ENCODE data around the gene PSMC5. TPM values are rescaled to one million over a fixed set of nuclear protein-coding genes. Genes with fewer than 3 reads are reported as not detected.
A peak's percentile ranks its signal among the peaks of the same experiment; 100 is the strongest.

The PSMC5 gene
- total and polyA plus RNA-seq, 10 of the 15 experiments (the other 5 are each of a cell fraction or from before 2014, with no cell fraction given) = 55.0 to 266 (median 148) TPM

DNA sequence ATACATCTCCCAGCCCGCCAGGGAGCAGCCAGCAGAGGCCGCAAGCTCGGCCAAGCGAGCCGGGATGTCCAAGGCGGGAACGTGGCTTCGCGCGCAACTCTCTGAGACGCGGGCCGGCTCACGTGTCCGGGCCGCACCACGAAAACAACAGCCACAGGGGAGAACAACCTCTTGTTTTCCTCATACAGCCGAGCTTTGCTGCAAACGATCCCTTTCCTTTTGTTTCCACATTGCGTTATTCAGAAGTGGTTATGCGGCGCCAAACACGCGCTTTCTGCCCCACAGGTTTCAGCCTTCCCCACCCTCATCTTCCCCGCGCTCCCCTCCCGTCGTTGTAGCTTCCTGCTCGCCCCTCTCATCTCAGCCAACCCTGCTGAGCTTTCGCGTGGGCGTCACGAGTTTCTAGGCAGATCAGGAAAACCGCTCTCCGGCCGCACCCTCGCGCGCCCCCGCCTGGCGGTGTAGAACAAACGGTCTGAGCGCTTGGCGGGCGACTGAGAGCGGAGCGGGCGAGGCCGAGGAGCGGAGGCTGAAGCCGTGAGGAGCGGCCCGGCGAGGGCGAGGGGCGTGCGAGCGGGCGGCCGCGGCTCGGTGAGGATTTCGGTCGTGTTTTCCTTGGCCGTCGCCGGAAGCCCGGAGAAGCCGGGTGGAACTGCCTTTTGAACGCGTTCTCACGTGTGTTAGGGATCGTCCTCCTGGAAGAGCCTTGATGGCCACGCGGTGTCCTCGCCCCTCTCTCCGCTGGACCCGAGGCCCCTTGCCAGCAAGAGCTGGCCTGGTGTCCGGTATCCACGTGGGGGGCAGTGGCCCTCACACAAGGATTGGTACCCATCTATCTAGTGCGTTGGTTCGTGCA, 21.8 kb downstream of the PSMC5 start (continued):
- TF ChIP-seq, protein P1, sequence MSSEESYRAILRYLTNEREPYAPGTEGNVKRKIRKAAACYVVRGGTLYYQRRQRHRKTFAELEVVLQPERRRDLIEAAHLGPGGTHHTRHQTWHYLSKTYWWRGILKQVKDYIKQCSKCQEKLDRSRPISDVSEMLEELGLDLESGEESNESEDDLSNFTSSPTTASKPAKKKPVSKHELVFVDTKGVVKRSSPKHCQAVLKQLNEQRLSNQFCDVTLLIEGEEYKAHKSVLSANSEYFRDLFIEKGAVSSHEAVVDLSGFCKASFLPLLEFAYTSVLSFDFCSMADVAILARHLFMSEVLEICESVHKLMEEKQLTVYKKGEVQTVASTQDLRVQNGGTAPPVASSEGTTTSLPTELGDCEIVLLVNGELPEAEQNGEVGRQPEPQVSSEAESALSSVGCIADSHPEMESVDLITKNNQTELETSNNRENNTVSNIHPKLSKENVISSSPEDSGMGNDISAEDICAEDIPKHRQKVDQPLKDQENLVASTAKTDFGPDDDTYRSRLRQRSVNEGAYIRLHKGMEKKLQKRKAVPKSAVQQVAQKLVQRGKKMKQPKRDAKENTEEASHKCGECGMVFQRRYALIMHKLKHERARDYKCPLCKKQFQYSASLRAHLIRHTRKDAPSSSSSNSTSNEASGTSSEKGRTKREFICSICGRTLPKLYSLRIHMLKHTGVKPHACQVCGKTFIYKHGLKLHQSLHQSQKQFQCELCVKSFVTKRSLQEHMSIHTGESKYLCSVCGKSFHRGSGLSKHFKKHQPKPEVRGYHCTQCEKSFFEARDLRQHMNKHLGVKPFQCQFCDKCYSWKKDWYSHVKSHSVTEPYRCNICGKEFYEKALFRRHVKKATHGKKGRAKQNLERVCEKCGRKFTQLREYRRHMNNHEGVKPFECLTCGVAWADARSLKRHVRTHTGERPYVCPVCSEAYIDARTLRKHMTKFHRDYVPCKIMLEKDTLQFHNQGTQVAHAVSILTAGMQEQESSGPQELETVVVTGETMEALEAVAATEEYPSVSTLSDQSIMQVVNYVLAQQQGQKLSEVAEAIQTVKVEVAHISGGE (CRISPR knock-in tag; IDR thresholded peaks at IDR 0.05) = no peak
- TF ChIP-seq GATAD2B (conservative IDR thresholded peaks at IDR 0.05; ENCODE audit: low read depth) (peak; percentile 21; the same call in 1 of the 2 replicates), SMAD5 (IDR thresholded peaks at IDR 0.05; ENCODE audit: low read depth) (no peak), POLR2A (IDR thresholded peaks at IDR 0.05; ENCODE audit: low read depth, low read length) (0 out of 2 replicates have a peak, but pooled peaks have one; percentile 36), POLR2AphosphoS5 (IDR thresholded peaks at IDR 0.05; ENCODE audit: low read length) (no peak), CHD4 (IDR thresholded peaks at IDR 0.05) (no peak), PAX5 (IDR thresholded peaks at IDR 0.05; ENCODE audit: borderline replicate concordance, low read depth, low read length) (0 out of 2 replicates have a peak, but pooled peaks have one; percentile 16), NFXL1 (IDR thresholded peaks at IDR 0.05; ENCODE audit: borderline replicate concordance) (no peak), SREBF1 (IDR thresholded peaks at IDR 0.05; ENCODE audit: low read length) (peak; percentile 97), SUPT20H (IDR thresholded peaks at IDR 0.05; ENCODE audit: borderline replicate concordance, control insufficient read depth, low read depth, low read length) (no peak), FOXM1 (IDR thresholded peaks at IDR 0.05; ENCODE audit: low read depth, low read length) (peak; percentile 69), CBX3 (IDR thresholded peaks at IDR 0.05; ENCODE audit: borderline replicate concordance, low read depth) (no peak), EED (IDR thresholded peaks at IDR 0.05; ENCODE audit: low read depth) (no peak), ATF3 (IDR thresholded peaks at IDR 0.05; ENCODE audit: borderline replicate concordance, extremely low read depth, low read depth, low read length) (0 out of 2 replicates have a peak, but pooled peaks have one; percentile 8), HDGF (IDR thresholded peaks at IDR 0.05) (no peak; the same call in 1 of the 2 replicates)
- TF ChIP-seq, protein P2, sequence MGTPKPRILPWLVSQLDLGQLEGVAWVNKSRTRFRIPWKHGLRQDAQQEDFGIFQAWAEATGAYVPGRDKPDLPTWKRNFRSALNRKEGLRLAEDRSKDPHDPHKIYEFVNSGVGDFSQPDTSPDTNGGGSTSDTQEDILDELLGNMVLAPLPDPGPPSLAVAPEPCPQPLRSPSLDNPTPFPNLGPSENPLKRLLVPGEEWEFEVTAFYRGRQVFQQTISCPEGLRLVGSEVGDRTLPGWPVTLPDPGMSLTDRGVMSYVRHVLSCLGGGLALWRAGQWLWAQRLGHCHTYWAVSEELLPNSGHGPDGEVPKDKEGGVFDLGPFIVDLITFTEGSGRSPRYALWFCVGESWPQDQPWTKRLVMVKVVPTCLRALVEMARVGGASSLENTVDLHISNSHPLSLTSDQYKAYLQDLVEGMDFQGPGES (IDR thresholded peaks at IDR 0.05) = no peak
- TF ChIP-seq, protein P3, sequence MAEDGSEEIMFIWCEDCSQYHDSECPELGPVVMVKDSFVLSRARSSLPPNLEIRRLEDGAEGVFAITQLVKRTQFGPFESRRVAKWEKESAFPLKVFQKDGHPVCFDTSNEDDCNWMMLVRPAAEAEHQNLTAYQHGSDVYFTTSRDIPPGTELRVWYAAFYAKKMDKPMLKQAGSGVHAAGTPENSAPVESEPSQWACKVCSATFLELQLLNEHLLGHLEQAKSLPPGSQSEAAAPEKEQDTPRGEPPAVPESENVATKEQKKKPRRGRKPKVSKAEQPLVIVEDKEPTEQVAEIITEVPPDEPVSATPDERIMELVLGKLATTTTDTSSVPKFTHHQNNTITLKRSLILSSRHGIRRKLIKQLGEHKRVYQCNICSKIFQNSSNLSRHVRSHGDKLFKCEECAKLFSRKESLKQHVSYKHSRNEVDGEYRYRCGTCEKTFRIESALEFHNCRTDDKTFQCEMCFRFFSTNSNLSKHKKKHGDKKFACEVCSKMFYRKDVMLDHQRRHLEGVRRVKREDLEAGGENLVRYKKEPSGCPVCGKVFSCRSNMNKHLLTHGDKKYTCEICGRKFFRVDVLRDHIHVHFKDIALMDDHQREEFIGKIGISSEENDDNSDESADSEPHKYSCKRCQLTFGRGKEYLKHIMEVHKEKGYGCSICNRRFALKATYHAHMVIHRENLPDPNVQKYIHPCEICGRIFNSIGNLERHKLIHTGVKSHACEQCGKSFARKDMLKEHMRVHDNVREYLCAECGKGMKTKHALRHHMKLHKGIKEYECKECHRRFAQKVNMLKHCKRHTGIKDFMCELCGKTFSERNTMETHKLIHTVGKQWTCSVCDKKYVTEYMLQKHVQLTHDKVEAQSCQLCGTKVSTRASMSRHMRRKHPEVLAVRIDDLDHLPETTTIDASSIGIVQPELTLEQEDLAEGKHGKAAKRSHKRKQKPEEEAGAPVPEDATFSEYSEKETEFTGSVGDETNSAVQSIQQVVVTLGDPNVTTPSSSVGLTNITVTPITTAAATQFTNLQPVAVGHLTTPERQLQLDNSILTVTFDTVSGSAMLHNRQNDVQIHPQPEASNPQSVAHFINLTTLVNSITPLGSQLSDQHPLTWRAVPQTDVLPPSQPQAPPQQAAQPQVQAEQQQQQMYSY (CRISPR knock-in tag; IDR thresholded peaks at IDR 0.05) = no peak
- TF ChIP-seq, protein P4, sequence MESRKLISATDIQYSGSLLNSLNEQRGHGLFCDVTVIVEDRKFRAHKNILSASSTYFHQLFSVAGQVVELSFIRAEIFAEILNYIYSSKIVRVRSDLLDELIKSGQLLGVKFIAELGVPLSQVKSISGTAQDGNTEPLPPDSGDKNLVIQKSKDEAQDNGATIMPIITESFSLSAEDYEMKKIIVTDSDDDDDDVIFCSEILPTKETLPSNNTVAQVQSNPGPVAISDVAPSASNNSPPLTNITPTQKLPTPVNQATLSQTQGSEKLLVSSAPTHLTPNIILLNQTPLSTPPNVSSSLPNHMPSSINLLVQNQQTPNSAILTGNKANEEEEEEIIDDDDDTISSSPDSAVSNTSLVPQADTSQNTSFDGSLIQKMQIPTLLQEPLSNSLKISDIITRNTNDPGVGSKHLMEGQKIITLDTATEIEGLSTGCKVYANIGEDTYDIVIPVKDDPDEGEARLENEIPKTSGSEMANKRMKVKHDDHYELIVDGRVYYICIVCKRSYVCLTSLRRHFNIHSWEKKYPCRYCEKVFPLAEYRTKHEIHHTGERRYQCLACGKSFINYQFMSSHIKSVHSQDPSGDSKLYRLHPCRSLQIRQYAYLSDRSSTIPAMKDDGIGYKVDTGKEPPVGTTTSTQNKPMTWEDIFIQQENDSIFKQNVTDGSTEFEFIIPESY (IDR thresholded peaks at IDR 0.05) = peak; percentile 100
